Endothelial cell of umbilical vein (primary cell): ENCODE measurements around the gene RTN4RL1. TPM values are rescaled to one million over a fixed set of nuclear protein-coding genes. Genes with fewer than 3 reads are reported as not detected.
A peak's percentile ranks its signal among the peaks of the same experiment; 100 is the strongest.

Experiments
- BruUV-seq: library from RNA; stranded (reverse); fragments of 400-500 nt; replicated peaks from 2 replicates; lab custom pipeline; 2021; lab: Mats Ljungman, UMichigan
- CTCF ChIA-PET: fragments of 300-600, 350-600 bp; sonication (Branson Sonifier 250); formaldehyde crosslinking; loops from one replicate; lab custom pipeline; 2021; ENCODE audit warnings: antibody characterized with exemption, inconsistent platforms; lab: Charles Lee
- POLR2A ChIA-PET: fragments of 300-600, 350-600 bp; sonication (Branson Sonifier 250); formaldehyde crosslinking; loops from one replicate; lab custom pipeline; 2021; ENCODE audit warnings: antibody characterized with exemption, inconsistent platforms; lab: Charles Lee
- DNase-seq: peaks from one replicate; pipeline ENCODE4 v3.0.0-alpha.2; 2011; ENCODE audit warnings: low read depth, low spot score
- FAIRE-seq: peaks from 2 replicates; lab custom pipeline; 2011; peaks lifted over from hg19 to GRCh38; lab: Jason Lieb, UNC
- H2AFZ ChIP-seq: 2 replicates; pipeline ENCODE4 v1.6.0; 2012; ENCODE audit warnings: low read depth, low read length, control low read depth, inconsistent platforms
- H3K27ac ChIP-seq: 2 replicates; pipeline ENCODE4 v1.5.1; 2011; ENCODE audit warnings: low read depth, mild to moderate bottlenecking, control low read depth, low read length, moderate library complexity; ENCODE audit not compliant: insufficient read depth
- H3K27me3 ChIP-seq, 2 experiments: 2 replicates each; pipeline versions ENCODE4 v1.6.0 to v1.6.1; 2011; ENCODE audit warnings: low read length in 2 of 2, mixed read lengths in 1 of 2; ENCODE audit not compliant: control insufficient read depth in 2 of 2, insufficient read depth in 2 of 2
- H3K36me3 ChIP-seq, 2 experiments: 2 replicates in 1 of 2; 3 replicates in 1 of 2; pipeline ENCODE4 v1.5.1; 2011; ENCODE audit warnings: low read length in 2 of 2, mild to moderate bottlenecking in 1 of 2, moderate library complexity in 1 of 2; ENCODE audit not compliant: control insufficient read depth in 2 of 2, insufficient read depth in 2 of 2; ENCODE audit errors: extremely low read depth in 1 of 2
- H3K4me1 ChIP-seq: 3 replicates; pipeline ENCODE4 v1.5.1; 2011; ENCODE audit warnings: mild to moderate bottlenecking, low read length; ENCODE audit not compliant: control insufficient read depth, insufficient read depth; ENCODE audit errors: extremely low read depth
- H3K4me2 ChIP-seq: 2 replicates; pipeline ENCODE4 v1.6.1; 2011; ENCODE audit warnings: low read length, control low read depth, mixed read lengths; ENCODE audit not compliant: insufficient read depth
- H3K4me3 ChIP-seq, 3 experiments: fragments of 200-600 bp in 1 of 3; sonication (generic), shearing (Covaris generic) in 1 of 3; replicated peaks in 1 of 3; 2 replicates each; pipeline ENCODE4 v1.5.1; 2011 to 2016; ENCODE audit warnings: control low read depth in 3 of 3, low read length in 3 of 3, mild to moderate bottlenecking in 2 of 3, inconsistent platforms in 1 of 3, low read depth in 1 of 3, moderate library complexity in 1 of 3; ENCODE audit not compliant: insufficient read depth in 1 of 3
- H3K79me2 ChIP-seq: 2 replicates; pipeline ENCODE4 v1.6.0; 2012; ENCODE audit warnings: low read length, inconsistent platforms; ENCODE audit not compliant: control insufficient read depth, insufficient read depth
- H3K9ac ChIP-seq: replicated peaks from 2 replicates; pipeline ENCODE3; 2011; ENCODE audit warnings: low read length, control low read depth; ENCODE audit not compliant: insufficient read depth; ENCODE audit errors: extremely low read depth
- H3K9me1 ChIP-seq: replicated peaks from 3 replicates; pipeline ENCODE4 v1.6.0; 2011; ENCODE audit warnings: mild to moderate bottlenecking, low read length; ENCODE audit not compliant: control insufficient read depth, insufficient read depth; ENCODE audit errors: extremely low read depth
- H3K9me3 ChIP-seq: replicated peaks from 2 replicates; pipeline ENCODE4 v1.5.1; 2012; ENCODE audit warnings: low read length, inconsistent platforms; ENCODE audit not compliant: control insufficient read depth, insufficient read depth
- H4K20me1 ChIP-seq: replicated peaks from 2 replicates; pipeline ENCODE3; 2011; ENCODE audit warnings: mild to moderate bottlenecking, low read length; ENCODE audit not compliant: control insufficient read depth, insufficient read depth; ENCODE audit errors: extremely low read depth
- CTCF ChIP-seq, 2 donors: IDR thresholded peaks; 1 replicate in 1 of 2; 2 replicates in 1 of 2; pipeline ENCODE4 v1.5.1; 2011; ENCODE audit warnings: low read length in 2 of 2, mild to moderate bottlenecking in 2 of 2, moderate library complexity in 2 of 2, control low read depth in 1 of 2, inconsistent platforms in 1 of 2, low read depth in 1 of 2; ENCODE audit not compliant: insufficient read depth in 1 of 2; ENCODE audit errors: extremely low read depth in 1 of 2
- EZH2 ChIP-seq: IDR thresholded peaks from 2 replicates; pipeline ENCODE4 v1.6.1; 2012; ENCODE audit warnings: borderline replicate concordance, low read depth, mild to moderate bottlenecking, moderate library complexity, low read length, inconsistent platforms; ENCODE audit not compliant: severe bottlenecking
- FOS ChIP-seq: IDR thresholded peaks from 2 replicates; pipeline ENCODE4 v1.6.1; 2011; ENCODE audit warnings: mild to moderate bottlenecking, low read length, moderate library complexity, borderline replicate concordance; ENCODE audit not compliant: insufficient read depth
- GATA2 ChIP-seq: IDR thresholded peaks from 2 replicates; pipeline ENCODE4 v1.7.0; 2011; ENCODE audit warnings: low read depth, mild to moderate bottlenecking, moderate library complexity, mixed read lengths, low read length; ENCODE audit not compliant: insufficient read length, insufficient read depth
- JUN ChIP-seq: IDR thresholded peaks from 2 replicates; pipeline ENCODE4 v1.6.1; 2011; ENCODE audit warnings: borderline replicate concordance, low read depth; ENCODE audit not compliant: insufficient read length, insufficient read depth
- MAX ChIP-seq: IDR thresholded peaks from 2 replicates; pipeline ENCODE4 v1.6.1; 2011; ENCODE audit not compliant: insufficient read depth, insufficient read length
- MYC ChIP-seq: IDR thresholded peaks from one replicate; pipeline ENCODE4 v1.6.1; 2011; ENCODE audit warnings: mild to moderate bottlenecking, low read depth, low read length
- POLR2A ChIP-seq: IDR thresholded peaks from 2 replicates; pipeline ENCODE4 v1.6.1; 2012; ENCODE audit warnings: low read depth, mild to moderate bottlenecking, control low read depth, low read length
- POLR2AphosphoS5 ChIP-seq: IDR thresholded peaks from 2 replicates; pipeline ENCODE4 v1.6.1; 2012; ENCODE audit warnings: low read depth, mild to moderate bottlenecking, control low read depth, low read length, moderate library complexity; ENCODE audit not compliant: insufficient read depth
- dilution Hi-C: fragments of 300-500 bp; cut with MboI; formaldehyde crosslinking; loops from one replicate; pipeline ENCODE4 v1.15.0; 2019; ENCODE audit warnings: low sequenced_read_pairs; ENCODE audit not compliant: extremely low pct_ligation_motif_present
- intact Hi-C: fragments of 100-400 bp; cut with micrococcal nuclease; formaldehyde crosslinking; loops from one replicate; pipeline ENCODE4 v1.10.0; 2022
- polyA plus RNA-seq, 4 experiments: library from polyadenylated mRNA; depleted of rRNA in 3 of 4; stranded (reverse) in 3 of 4; unstranded in 1 of 4; fragments of >200 nt; gene quantifications; 2 replicates each; pipeline versions ENCODE4 v1.2.1 to v1.2.3, GENCODE V29; 2011 to 2012; ENCODE audit warnings: missing spikeins in 1 of 4
- total RNA-seq: library from RNA; stranded (reverse); gene quantifications from 2 replicates; pipeline ENCODE4 v1.2.3, GENCODE V29; 2021

Gene RTN4RL1
- total and polyA plus RNA-seq, 2 donors (not counting 3 experiments of a cell fraction or from before 2014, with no cell fraction given): 0.04 TPM; not detected in 1

- intact Hi-C loops (loop anchor here (1.0 to 5.0 kb wide), 3 partner anchors 11 to 313 kb away; no protein-coding TSS in a partner anchor), dilution Hi-C loops (no loop called here)
- TSS peak; percentile 59 for BruUV-seq
- Histone ChIP-seq H3K36me3 (peaks cover 0 to 4% of the 10 kb centered on the region in 2 experiments), H3K79me2 (peaks cover 4% of the 10 kb centered on the region), H3K4me2 (peak within 1 kb of the TSS; percentile 53), H4K20me1 (no peaks in the 10 kb centered on the region), H3K9me3 (no peaks in the 10 kb centered on the region), H2AFZ (peak within 1 kb of the TSS; percentile 83), H3K9ac (peak within 1 kb of the TSS; percentile 73), H3K9me1 (no peaks in the 10 kb centered on the region), H3K4me1 (peaks cover 7% of the 10 kb centered on the region), H3K27me3 (peaks cover 15 to 16% of the 10 kb centered on the region in 2 experiments), H3K27ac (peak within 1 kb of the TSS; percentile 16), H3K4me3 (peak within 1 kb of the TSS; percentile 81 to 97 (median 87))
- FAIRE-seq (peak; percentile 98), DNase-seq (peak; percentile 88)
- ChIA-PET POLR2A (no interaction called here), CTCF (interaction anchor here (0.6 to 9.5 kb wide), 5 partner anchors 8 to 236 kb away, joined by 3 to 270 read pairs (median 3); no protein-coding TSS in a partner anchor)
- TF ChIP-seq FOS (no peak), MAX (peak; percentile 94), MYC (peak; percentile 96), POLR2A (peak; percentile 69), POLR2AphosphoS5 (peak; percentile 66)
These were observed 5.0 kb upstream of the RTN4RL1 start, which contains the start of gene DPH1 for GRCh38 chr17:2029911-2030778. DPH1 (plus strand) TSS chr17:2030153; CDS start chr17:2030170, 17 bp downstream.

DNA sequence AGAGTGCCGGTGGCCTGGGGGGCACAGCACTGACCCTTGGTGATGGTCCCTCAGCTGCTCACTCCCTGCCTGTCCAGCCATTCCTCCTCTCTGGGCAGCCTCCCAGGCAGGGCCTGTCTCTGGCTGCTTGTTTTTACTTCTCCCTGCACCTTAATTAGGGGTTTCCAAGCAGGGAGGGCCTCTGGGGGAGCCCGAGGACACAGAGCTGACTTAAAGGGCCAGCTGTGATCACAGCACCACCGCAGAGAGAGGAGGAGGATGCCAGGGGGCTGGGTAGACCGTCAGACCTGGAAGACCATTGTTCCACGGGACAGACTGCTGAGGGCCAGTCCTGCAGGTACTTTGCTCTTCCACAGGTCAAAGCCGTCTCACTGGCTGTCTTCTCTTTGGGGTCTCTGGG, 3.6 kb upstream of the RTN4RL1 start:
- Histone ChIP-seq H2AFZ (no peak overlapping the region), H3K9me3 (no peaks in the 10 kb centered on the region)

More for the DNA sequence above, 3.6 kb upstream of the RTN4RL1 start:
- H3K79me2 ChIP-seq: peaks cover 4% of the 10 kb centered on the region
- H3K4me3 ChIP-seq: no peak overlapping the region
- H3K36me3 ChIP-seq: peaks cover 0 to 2% of the 10 kb centered on the region in 2 experiments
- FAIRE-seq (no peak), DNase-seq (no peak)
- POLR2A ChIA-PET: no interaction called here
- intact Hi-C loops (no loop called here), dilution Hi-C loops (no loop called here)
- TF ChIP-seq MYC: no peak
- TF ChIP-seq EZH2: no peak
- no peak for TF ChIP-seq POLR2AphosphoS5
- no peak for TF ChIP-seq JUN
- TF ChIP-seq POLR2A: no peak
- TF ChIP-seq GATA2: no peak
- no peak for TF ChIP-seq CTCF (IDR thresholded peaks at IDR 0.05; ENCODE audit: extremely low read depth in 1 of 2, insufficient read depth in 1 of 2, low read depth in 1 of 2, low read length in 2 of 2)
- no peak for TF ChIP-seq MAX
- TF ChIP-seq FOS: no peak
- peaks cover 12% of the 10 kb centered on the region for H3K4me1 ChIP-seq
- no peaks in the 10 kb centered on the region for H3K9me1 ChIP-seq
- CTCF ChIA-PET: interaction anchor here (0.9 to 9.5 kb wide), 5 partner anchors 8 to 216 kb away, joined by 3 to 270 read pairs (median 3); no protein-coding TSS in a partner anchor
- H3K9ac ChIP-seq: no peak overlapping the region
- H3K4me2 ChIP-seq: no peak overlapping the region
- peaks cover 27 to 29% of the 10 kb centered on the region in 2 experiments for H3K27me3 ChIP-seq
- BruUV-seq: no TSS peak
- H4K20me1 ChIP-seq: no peaks in the 10 kb centered on the region
- H3K27ac ChIP-seq: no peak overlapping the region
